GM21423 (cell line): ENCODE measurements around the gene SLC6A9.

Experiments
- ATAC-seq: cut with Tn5 transposase; IDR thresholded peaks from one replicate; pipeline ENCODE4 v1.9.1; 2021; ENCODE audit warnings: mild to moderate bottlenecking, moderate library complexity; ENCODE audit not compliant: unreplicated experiment

Gene SLC6A9

GRCh38 chr1:44048532-44049215 is 17.4 kb upstream of the SLC6A9 start:
- no peak for ATAC-seq

- no peak for ATAC-seq
These were observed 15.9 kb upstream of the SLC6A9 start for GRCh38 chr1:44047131-44047530.

GRCh38 chr1:44045064-44045463 is 13.8 kb upstream of the SLC6A9 start:
- ATAC-seq = no peak

- no peak for ATAC-seq
These were observed 13.0 kb upstream of the SLC6A9 start for GRCh38 chr1:44044071-44044801.

DNA sequence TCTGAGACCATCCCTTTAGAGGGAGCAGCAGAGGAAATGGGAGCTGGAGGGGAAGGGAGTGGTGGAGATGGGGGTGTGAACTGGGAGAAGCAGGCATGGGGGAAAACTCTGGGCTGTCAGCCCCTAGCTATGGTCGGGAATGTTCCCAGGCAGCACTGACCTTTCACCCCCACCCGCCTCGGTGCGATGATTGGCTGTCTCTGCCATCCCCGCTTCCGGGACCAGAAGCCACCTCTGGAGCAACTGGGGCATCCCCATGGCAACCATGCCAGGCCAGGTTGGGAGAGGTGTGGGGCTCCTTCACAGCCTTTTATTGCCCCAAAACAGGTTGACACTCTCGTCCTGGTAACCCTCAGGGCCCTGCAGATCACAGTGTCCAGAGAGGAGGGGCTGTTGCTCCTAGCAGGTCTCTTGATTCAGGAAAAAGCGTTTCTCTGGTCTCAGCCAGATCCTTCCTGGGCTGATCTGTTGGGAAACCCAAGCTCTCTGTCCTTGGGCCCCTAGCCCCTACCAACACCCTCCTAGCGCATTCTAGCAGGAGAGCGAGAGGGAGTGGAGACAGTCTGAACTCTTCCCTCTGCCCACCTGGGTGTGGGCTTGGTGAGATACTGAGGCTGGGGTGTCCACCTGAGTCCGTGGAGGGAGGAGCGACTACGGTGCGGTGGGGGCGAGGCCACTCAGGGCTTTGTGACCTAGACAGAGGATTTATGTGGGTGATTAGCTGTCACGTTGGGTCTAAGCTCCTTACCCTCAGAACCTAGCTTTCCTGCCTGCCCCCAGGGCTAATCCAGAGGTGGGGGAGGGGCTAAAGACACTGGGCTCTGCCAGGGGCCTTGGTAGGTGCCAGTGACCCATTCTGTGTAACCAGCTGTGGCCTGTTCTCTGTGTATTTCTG is 12.2 kb upstream of the SLC6A9 start:
- no peak for ATAC-seq

DNA sequence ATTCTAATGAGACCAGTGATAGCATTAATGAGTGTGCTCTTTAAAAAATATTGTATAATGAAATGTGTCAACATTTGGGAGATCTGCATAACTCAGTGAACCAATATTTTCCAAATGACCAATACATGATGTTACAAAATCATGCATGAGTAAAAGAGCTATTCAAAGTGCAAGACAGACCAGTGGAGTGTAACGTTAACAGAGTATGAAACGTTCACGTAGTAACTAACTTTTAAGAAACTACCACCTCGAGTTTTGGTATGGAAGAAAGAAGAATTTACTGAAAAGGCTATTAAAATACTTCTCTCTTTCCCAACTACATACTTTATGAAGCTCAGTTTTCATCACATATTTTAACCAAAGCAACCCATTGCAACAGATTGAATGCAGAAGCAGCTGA is 9.6 kb upstream of the SLC6A9 start:
- ATAC-seq = no peak

DNA sequence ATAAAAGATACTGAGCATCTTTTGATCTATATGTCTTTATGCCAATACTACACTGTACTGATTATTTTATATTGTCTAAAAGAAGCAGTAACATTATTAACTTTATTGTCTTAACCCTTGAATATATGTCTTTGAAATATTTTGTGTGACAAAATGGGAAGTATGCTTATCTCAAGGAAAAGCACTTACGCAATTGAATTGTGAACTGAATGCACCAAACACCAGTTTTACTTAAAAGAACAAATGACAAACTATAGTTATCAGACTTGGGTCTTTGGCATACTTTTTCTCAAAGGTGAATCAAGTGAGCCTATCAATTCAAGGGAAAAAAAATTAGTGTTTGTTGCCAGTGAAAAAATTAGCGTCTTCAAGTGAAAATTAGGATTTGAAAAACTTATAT is 9.2 kb upstream of the SLC6A9 start:
- no peak for ATAC-seq

DNA sequence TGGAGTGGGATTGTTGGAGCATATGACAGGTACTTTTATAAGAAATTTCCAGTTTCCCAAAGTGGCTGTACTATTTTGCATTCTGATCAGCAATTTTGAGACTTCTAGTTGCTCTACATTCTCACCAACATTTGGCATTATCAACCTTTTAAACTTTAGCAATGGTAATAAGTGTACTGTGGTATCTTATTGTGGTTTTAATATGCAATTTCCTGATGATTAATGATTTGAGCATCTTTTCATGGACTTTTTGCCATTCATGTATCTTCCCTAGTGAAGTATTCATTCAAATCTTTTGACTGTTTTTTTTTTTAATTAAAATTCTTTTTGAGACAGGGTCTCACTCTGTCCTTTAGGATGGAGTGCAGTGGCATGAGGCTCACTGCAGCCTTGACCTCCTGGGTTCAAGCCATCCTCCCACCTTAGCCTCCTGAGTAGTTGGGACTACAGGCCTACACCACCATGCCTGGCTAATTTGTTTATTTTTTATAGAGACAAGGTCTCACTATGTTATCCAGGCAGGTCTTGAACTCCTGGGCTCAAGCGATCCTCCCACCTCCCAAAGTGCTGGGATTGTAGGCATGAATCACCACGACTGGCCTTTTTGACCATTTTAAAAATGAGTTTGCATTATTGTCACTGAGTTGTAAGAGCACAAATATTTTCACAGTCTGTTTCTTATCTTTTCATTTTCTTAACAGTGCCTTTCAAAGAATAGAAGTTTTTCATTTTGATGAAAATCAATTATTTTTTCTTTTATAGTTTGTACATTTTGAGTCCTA is 7.8 kb upstream of the SLC6A9 start:
- no peak for ATAC-seq

DNA sequence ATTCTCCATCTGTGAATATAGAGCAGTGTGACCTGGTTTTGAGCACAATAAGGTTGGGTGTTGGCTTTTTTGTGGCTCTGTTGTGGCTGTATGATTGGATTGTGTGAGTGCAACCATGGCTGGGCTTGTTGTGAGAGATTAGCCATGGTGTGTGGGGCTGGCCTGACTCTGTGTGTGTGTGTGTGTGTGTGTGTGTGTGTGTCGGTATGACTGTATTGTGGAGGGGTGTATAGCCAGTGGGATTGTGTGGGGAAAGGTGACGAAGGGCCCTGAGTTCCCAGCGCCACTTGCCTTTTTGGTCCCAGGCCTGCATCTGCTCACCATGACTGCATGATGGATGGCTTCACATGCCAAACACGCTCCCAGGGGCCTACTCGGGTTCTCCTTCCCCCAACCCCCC is 5.9 kb upstream of the SLC6A9 start:
- ATAC-seq = no peak

DNA sequence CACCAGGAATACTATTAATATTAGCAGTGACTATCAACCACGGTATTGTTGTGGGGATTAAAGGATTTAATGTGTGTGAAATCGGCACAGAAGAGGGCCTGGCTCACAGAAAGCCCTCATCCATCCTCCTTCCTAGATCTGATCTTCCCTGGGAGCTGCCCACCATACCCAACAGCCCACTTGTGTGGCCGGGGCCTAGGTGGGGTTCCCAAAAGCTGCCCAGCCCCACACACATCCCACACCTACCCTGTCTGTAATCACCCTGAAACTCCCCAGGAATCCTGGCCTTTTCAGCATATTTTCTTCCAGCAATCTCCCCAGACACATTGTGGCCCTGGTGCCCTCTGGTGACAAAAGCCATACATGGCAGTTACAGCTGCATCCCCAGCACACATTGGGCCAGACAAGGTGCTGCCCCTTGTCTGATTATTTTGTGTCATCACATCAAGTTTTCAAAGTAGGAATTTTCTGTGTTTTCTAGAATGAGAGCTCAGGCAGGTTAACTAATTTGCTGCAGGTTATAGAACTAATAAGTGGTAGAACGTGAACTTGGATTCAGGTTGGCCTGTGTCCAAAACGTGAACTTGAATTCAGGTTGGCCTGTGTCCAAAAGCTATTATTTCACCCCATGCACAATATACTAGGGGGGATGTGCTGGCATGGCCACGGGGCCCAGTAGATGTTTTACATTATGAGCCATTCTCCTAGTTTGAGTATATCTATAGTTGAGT is 5.3 kb upstream of the SLC6A9 start:
- ATAC-seq = no peak

- ATAC-seq = no peak
These were observed 4.6 kb upstream of the SLC6A9 start for GRCh38 chr1:44035726-44036408.

DNA sequence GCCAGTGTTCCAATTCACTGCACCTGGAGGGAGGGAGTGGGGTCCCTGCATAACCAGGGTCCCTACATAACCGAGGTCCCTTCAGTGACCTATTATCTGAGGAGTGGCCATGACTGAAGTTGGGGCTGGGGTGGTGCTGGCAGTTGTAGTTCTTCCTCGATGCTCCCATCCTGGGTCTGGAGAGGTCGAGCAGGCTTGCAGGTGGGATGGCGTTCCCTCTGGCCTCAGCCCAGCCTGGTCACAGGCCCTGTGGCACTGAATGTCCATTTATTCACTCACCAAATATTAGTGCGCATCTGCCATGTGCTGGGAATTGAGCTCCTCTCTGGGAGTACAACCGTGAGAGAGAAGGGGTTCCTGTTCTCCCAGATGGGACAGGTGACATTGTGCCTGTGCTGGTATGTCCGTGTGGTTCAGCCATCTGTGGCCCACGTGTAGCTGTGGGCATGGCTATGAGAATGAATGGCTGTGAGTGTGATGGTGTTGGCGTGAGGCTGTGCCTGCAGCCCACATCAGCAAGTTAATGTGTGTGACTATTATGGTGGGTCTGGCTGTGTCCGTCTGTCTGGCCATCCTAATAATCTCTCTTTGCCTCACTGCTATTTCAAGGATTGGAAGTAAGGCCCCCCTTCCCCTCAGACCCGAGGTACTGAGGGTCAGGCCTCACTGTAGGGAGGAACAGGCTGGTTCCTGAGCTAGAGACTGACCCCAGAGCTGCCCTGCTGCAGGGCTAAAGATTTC is 3.9 kb upstream of the SLC6A9 start:
- ATAC-seq = no peak

GRCh38 chr1:44034423-44034822 is 3.2 kb upstream of the SLC6A9 start:
- no peak for ATAC-seq

DNA sequence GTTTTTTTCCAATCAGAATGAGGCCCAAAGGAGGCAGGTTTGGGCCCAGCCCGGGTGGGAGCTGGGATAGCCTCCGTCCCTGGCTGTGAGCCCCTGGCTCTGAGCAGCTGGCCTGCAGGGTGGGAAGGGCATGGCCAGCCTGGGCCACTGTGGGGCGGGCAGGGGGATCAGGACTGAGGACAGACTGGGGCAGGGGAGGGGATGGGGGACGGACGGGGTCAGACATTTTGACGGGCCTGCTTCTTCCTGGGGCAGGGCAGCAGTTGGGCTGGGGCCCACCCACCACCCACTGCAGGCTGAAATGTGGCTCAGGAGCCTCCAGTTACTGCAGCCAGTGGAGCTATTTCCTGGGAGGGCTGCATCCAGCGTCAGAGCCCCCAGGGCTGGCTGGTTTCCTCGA is 2.5 kb upstream of the SLC6A9 start:
- no peak for ATAC-seq

DNA sequence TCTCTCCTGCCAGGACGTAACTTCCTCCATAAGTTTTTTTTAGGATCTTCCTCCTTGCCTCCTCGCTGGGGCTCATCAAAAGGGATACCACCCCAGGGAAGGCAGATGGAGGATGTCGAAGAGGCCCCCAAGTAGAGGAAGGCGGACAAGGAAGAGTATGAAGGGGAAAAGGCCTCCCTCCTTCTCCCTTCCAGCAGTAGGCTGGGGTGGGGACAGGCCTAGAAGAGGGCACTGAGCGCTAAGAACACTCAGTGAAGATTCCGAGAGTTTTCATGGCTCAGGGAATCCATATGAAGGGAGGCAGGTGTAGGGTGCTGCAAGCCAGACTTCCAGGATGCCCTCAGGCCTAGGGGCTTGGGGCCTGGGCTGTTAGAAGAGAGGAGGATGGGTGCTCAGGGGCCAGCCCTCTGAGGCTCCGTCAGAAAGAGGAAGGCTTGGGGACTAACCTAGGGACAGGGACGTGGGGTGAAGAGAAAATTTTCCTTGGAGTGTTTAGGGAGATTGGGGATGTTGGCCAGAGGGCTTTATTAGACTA is 1.8 kb upstream of the SLC6A9 start:
- no peak for ATAC-seq

GRCh38 chr1:44032170-44032790 is 1.0 kb upstream of the SLC6A9 start:
- no peak for ATAC-seq

- ATAC-seq = peak; percentile 14
These were observed 534 bp downstream of the SLC6A9 start for GRCh38 chr1:44030605-44031251.
